ENCODE data around the gene DNTTIP2.

DNA sequence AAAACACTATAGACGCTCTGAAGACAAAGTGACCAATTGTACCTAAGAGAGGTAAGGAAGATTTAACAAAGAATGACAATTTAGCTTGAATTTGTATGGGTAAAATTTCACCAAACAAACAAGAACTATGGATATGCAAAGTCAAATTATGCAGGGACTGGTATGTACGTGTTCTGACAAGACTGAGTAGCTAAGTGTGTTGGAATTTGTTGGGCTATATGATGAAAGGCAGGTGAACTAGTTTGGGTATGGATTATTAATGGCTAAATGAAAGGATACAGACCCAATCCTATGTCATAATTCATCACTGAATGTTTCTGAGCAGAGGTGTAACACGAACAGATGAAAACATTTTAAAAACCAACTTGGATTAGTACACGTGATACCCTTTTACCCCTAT is 7.6 kb downstream of the DNTTIP2 start:
- TF ChIP-seq, protein P1, sequence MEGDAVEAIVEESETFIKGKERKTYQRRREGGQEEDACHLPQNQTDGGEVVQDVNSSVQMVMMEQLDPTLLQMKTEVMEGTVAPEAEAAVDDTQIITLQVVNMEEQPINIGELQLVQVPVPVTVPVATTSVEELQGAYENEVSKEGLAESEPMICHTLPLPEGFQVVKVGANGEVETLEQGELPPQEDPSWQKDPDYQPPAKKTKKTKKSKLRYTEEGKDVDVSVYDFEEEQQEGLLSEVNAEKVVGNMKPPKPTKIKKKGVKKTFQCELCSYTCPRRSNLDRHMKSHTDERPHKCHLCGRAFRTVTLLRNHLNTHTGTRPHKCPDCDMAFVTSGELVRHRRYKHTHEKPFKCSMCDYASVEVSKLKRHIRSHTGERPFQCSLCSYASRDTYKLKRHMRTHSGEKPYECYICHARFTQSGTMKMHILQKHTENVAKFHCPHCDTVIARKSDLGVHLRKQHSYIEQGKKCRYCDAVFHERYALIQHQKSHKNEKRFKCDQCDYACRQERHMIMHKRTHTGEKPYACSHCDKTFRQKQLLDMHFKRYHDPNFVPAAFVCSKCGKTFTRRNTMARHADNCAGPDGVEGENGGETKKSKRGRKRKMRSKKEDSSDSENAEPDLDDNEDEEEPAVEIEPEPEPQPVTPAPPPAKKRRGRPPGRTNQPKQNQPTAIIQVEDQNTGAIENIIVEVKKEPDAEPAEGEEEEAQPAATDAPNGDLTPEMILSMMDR (IDR thresholded peaks at IDR 0.05) = no peak
- TF ChIP-seq EP300 (IDR thresholded peaks at IDR 0.05) (no peak), POLR2A (IDR thresholded peaks at IDR 0.05) (no peak), POLR2AphosphoS5 (IDR thresholded peaks at IDR 0.05) (no peak)

Data from stomach (tissue), 4 donors.